K562 (cell line): ENCODE results near the gene POLR2J3. TPM values are rescaled to one million over a fixed set of nuclear protein-coding genes. Genes with fewer than 3 reads are reported as not detected.
"Not testable (repeated sequence)": the region's sequence is repeated elsewhere in the genome, so short reads cannot be mapped to it uniquely, and the experiment has no call there.

Experiments used
- ATAC-seq: fragments of 200-7000 bp; cut with Tn5 transposase; 3 replicates; pipeline ENCODE4 v1.9.1; 2020; ENCODE audit warnings: moderate library complexity
- Bru-seq: library from RNA; stranded (reverse); fragments of 400-500 nt; gene quantifications from one replicate; lab custom pipeline; 2021; lab: Mats Ljungman, UMichigan
- BruChase-seq, 2 experiments: library from RNA; stranded (reverse); fragments of 400-500 nt; gene quantifications; one replicate each; lab custom pipeline; 2021; lab: Mats Ljungman, UMichigan
- BruUV-seq: library from RNA; stranded (reverse); fragments of 400-500 nt; replicated peaks from 2 replicates; lab custom pipeline; 2021; lab: Mats Ljungman, UMichigan
- CTCF ChIA-PET: fragments of 300-600 bp; formaldehyde crosslinking; extraction: SDS; loops from one replicate; lab custom pipeline; 2021; ENCODE audit warnings: low intra/inter-chr PET ratio; lab: Yijun Ruan, JAX
- POLR2A ChIA-PET: fragments of 300-600, 350-650 bp; sonication (Branson Sonifier 250); formaldehyde crosslinking; extraction: SDS; loops from one replicate; lab custom pipeline; 2021; ENCODE audit warnings: antibody characterized with exemption, inconsistent platforms; lab: Yijun Ruan, JAX
- DNase-seq, 4 experiments: peaks; one replicate each; pipeline versions ENCODE4 v3.0.0 to v3.0.0-alpha.2; 2011 to 2018; ENCODE audit warnings: low spot score in 3 of 4, mixed read lengths in 3 of 4; ENCODE audit errors: extremely low read depth in 1 of 4
- FAIRE-seq: peaks from 2 replicates; lab custom pipeline; 2011; peaks lifted over from hg19 to GRCh38; lab: Jason Lieb, UNC
- H2AFZ ChIP-seq: 2 replicates; pipeline ENCODE4 v1.6.0; 2011; ENCODE audit warnings: low read depth, low read length, control low read depth, inconsistent platforms
- H3K27ac ChIP-seq: fragments of 200-600 bp; 3 replicates; pipeline ENCODE4 v1.8.0; 2011; ENCODE audit warnings: low read depth, mild to moderate bottlenecking, control low read depth, inconsistent platforms, low read length, moderate library complexity, mixed read lengths; ENCODE audit errors: extremely low read depth
- H3K27me3 ChIP-seq, 2 experiments: fragments of 300-600 bp in 1 of 2; 2 replicates in 1 of 2; 3 replicates in 1 of 2; pipeline versions ENCODE4 v1.6.0 to v1.8.0; 2011; ENCODE audit warnings: inconsistent platforms in 2 of 2, low read length in 2 of 2, mild to moderate bottlenecking in 1 of 2, mixed read lengths in 1 of 2, moderate library complexity in 1 of 2; ENCODE audit not compliant: control insufficient read depth in 2 of 2, insufficient read depth in 2 of 2
- H3K36me3 ChIP-seq: fragments of 300-600 bp; 3 replicates; pipeline ENCODE4 v1.8.0; 2011; ENCODE audit warnings: mild to moderate bottlenecking, low read length, inconsistent platforms; ENCODE audit not compliant: control insufficient read depth, insufficient read depth
- H3K4me1 ChIP-seq, 2 experiments: fragments of 200-600 bp in 1 of 2; replicated peaks in 1 of 2; 2 replicates in 1 of 2; 3 replicates in 1 of 2; pipeline versions ENCODE4 v1.5.1 to v1.8.0; 2011; ENCODE audit warnings: inconsistent platforms in 2 of 2, low read length in 2 of 2, mild to moderate bottlenecking in 1 of 2, mixed read lengths in 1 of 2, moderate library complexity in 1 of 2; ENCODE audit not compliant: control insufficient read depth in 2 of 2, insufficient read depth in 2 of 2
- H3K4me2 ChIP-seq: 2 replicates; pipeline ENCODE4 v1.6.1; 2011; ENCODE audit warnings: low read length, control low read depth, inconsistent platforms, mixed read lengths; ENCODE audit not compliant: insufficient read depth
- H3K4me3 ChIP-seq: fragments of 200-600 bp; sonication (generic), shearing (Covaris generic); 2 replicates; pipeline ENCODE4 v1.5.1; 2016; ENCODE audit warnings: control low read depth, inconsistent platforms
- H3K79me2 ChIP-seq: fragments of 200-600 bp; 3 replicates; pipeline ENCODE4 v1.8.0; 2011; ENCODE audit warnings: low read length, inconsistent platforms; ENCODE audit not compliant: control insufficient read depth, insufficient read depth
- H3K9ac ChIP-seq, 2 experiments: 2 replicates each; pipeline versions ENCODE4 v1.6.0 to v1.6.1; 2011; ENCODE audit warnings: low read depth in 2 of 2, low read length in 2 of 2, control low read depth in 1 of 2, inconsistent platforms in 1 of 2, mild to moderate bottlenecking in 1 of 2, mixed read lengths in 1 of 2; ENCODE audit not compliant: insufficient read depth in 1 of 2
- H3K9me1 ChIP-seq: one replicate; pipeline ENCODE4 v1.6.0; 2011; ENCODE audit warnings: inconsistent platforms, mild to moderate bottlenecking, low read length, moderate library complexity; ENCODE audit not compliant: control insufficient read depth, insufficient read depth
- H3K9me3 ChIP-seq: replicated peaks from 2 replicates; pipeline ENCODE4 v1.5.1; 2011; ENCODE audit warnings: low read depth, low read length, inconsistent platforms; ENCODE audit not compliant: control insufficient read depth, insufficient read depth
- H4K20me1 ChIP-seq: replicated peaks from 2 replicates; pipeline ENCODE4 v1.6.1; 2011; ENCODE audit warnings: low read length, inconsistent platforms, mixed read lengths; ENCODE audit not compliant: control insufficient read depth, insufficient read depth
- ELF1 ChIP-seq: fragments of 200-800 bp; sonication (Bioruptor generic); IDR thresholded peaks from 2 replicates; pipeline ENCODE4 v1.6.1; 2016; ENCODE audit warnings: missing genetic modification characterization, missing compliant biosample characterization
- MAZ ChIP-seq, 2 experiments: fragments of 450-650 bp in 1 of 2; sonication (generic) in 1 of 2; formaldehyde crosslinking; IDR thresholded peaks in 1 of 2; conservative IDR thresholded peaks in 1 of 2; 2 replicates each; pipeline versions ENCODE4 v1.4.0 to v1.5.0; 2020; ENCODE audit warnings: mild to moderate bottlenecking in 1 of 2, missing genetic modification reagents in 1 of 2
- MBD2 ChIP-seq: sonication (generic); IDR thresholded peaks from 2 replicates; pipeline ENCODE4 v1.6.1; 2016; ENCODE audit warnings: low read depth, borderline replicate concordance
- NONO ChIP-seq, 2 experiments: fragments of 200-400 bp in 1 of 2; fragments of 450-650 bp in 1 of 2; formaldehyde crosslinking in 1 of 2; IDR thresholded peaks; 2 replicates each; pipeline ENCODE4 v1.6.1; 2017; ENCODE audit warnings: low read depth in 2 of 2, mild to moderate bottlenecking in 2 of 2, moderate library complexity in 2 of 2, low read length in 1 of 2
- NRF1 ChIP-seq, 2 experiments: fragments of 450-650 bp; IDR thresholded peaks in 1 of 2; conservative IDR thresholded peaks in 1 of 2; 2 replicates each; pipeline ENCODE4 v1.6.1; 2014; ENCODE audit warnings: mild to moderate bottlenecking in 2 of 2
- PHF8 ChIP-seq: fragments of 200-600 bp; sonication (generic); IDR thresholded peaks from 2 replicates; pipeline ENCODE4 v1.6.1; 2012; ENCODE audit warnings: mixed run types, mild to moderate bottlenecking, inconsistent platforms, low read length, moderate library complexity, borderline replicate concordance
- PML ChIP-seq: IDR thresholded peaks from 2 replicates; pipeline ENCODE4 v1.6.1; 2012; ENCODE audit warnings: low read length, inconsistent platforms
- RBFOX2 ChIP-seq: fragments of 200-400 bp; formaldehyde crosslinking; IDR thresholded peaks from 2 replicates; pipeline ENCODE4 v1.6.1; 2017; ENCODE audit warnings: low read depth, mild to moderate bottlenecking, low read length, moderate library complexity
- VEZF1 ChIP-seq: fragments of 200-800 bp; sonication (Bioruptor generic); IDR thresholded peaks from 2 replicates; pipeline ENCODE4 v1.6.1; 2017; ENCODE audit warnings: missing genetic modification characterization, missing compliant biosample characterization
- ZNF740 ChIP-seq, 3 experiments: fragments of 200-800 bp in 1 of 3; sonication (Bioruptor generic) in 1 of 3; sonication (generic) in 1 of 3; formaldehyde crosslinking in 1 of 3; IDR thresholded peaks; 2 replicates each; pipeline versions ENCODE4 v1.6.1 to v1.8.0; 2016 to 2022; ENCODE audit warnings: mild to moderate bottlenecking in 2 of 3, missing compliant biosample characterization in 2 of 3, missing genetic modification characterization in 2 of 3, missing genetic modification reagents in 1 of 3
- WGBS: fragments of 100-300 bp; shearing (Covaris generic); methylation state at CpG from one replicate; pipeline ENCODE4 v1.1.6; 2016; ENCODE audit warnings: low coverage, mixed read lengths; ENCODE audit not compliant: insufficient coverage; ENCODE audit errors: missing lambda C conversion rate; 5-methylcytosine and 5-hydroxymethylcytosine counted together
- in situ Hi-C: fragments of 300-500 bp; cut with MboI; formaldehyde crosslinking; loops from 4 replicates; pipeline ENCODE4 v1.15.0; 2018; ENCODE audit warnings: inconsistent platforms, mixed read lengths
- intact Hi-C: fragments of 100-400 bp; cut with micrococcal nuclease; formaldehyde crosslinking; loops from 2 replicates; pipeline ENCODE4 v1.14.2; 2022
- long read RNA-seq, 3 experiments: library from polyadenylated mRNA in 2 of 3; library from RNA in 1 of 3; unstranded in 2 of 3; stranded (forward) in 1 of 3; transcript quantifications; one replicate each; pipeline ENCODE4 v2.0.0, GENCODE V29; 2019 to 2022
- polyA minus RNA-seq, 3 experiments: library from RNA; depleted of rRNA, polyadenylated mRNA; stranded (reverse); fragments of >200 nt; gene quantifications; 2 replicates each; pipeline ENCODE4 v1.2.3, GENCODE V29; 2011
- polyA plus RNA-seq, 8 experiments: library from polyadenylated mRNA; depleted of rRNA in 4 of 8; stranded (reverse) in 5 of 8; unstranded in 3 of 8; fragments of >200 nt; fragmentation: Nextera tagmentation in 2 of 8; fragmentation: Illumina TruSeq in 1 of 8; extraction: Ambion mirVana in 2 of 8; extraction: Trizol in 1 of 8; gene quantifications; 2 replicates each; pipeline versions ENCODE4 v1.2.1 to v1.2.3, GENCODE V29; 2011 to 2014; ENCODE audit warnings: inconsistent platforms in 1 of 8, missing spikeins in 1 of 8
- total RNA-seq, 7 experiments: library from RNA; depleted of rRNA in 6 of 7; stranded (reverse); fragments of >200 nt in 6 of 7; fragmentation: Illumina TruSeq in 2 of 7; extraction: Trizol in 2 of 7; gene quantifications; 2 replicates each; pipeline versions ENCODE4 v1.2.1 to v1.2.3, GENCODE V29; 2011 to 2021; ENCODE audit warnings: low replicate concordance in 1 of 7

POLR2J3 gene
- total RNA-seq (2011; cell fraction: chromatin; rRNA removed; ENCODE audit: low replicate concordance) = 669 and 806 TPM in 2 replicates
- 366 and 414 TPM in 2 replicates for total RNA-seq (2011; cell fraction: nucleolus; rRNA removed)
- 540 and 610 TPM in 2 replicates for total RNA-seq (2011; cell fraction: nucleoplasm; rRNA removed)
- total RNA-seq (2014; rRNA removed) (30.9 and 39.3 TPM in 2 replicates), total RNA-seq (2014; rRNA removed; fragmentation: Illumina TruSeq; extraction: Trizol) (112 and 146 TPM in 2 replicates), total RNA-seq (2015; rRNA removed; fragmentation: Illumina TruSeq; extraction: Trizol) (121 and 126 TPM in 2 replicates), total RNA-seq (2021) (35.4 and 35.5 TPM in 2 replicates), polyA plus RNA-seq (2011; rRNA removed) (58.5 and 107 TPM in 2 replicates), polyA plus RNA-seq (2014; fragmentation: Illumina TruSeq; extraction: Trizol) (114 and 170 TPM in 2 replicates), polyA plus RNA-seq (2014; fragmentation: Nextera tagmentation; extraction: Ambion mirVana) (10 to 100 TPM; 59.6 to 62.9 TPM), polyA plus RNA-seq (2014; rRNA removed) (38.5 and 44.8 TPM in 2 replicates), polyA minus RNA-seq (2011; rRNA and poly(A)+ RNA removed) (79.3 and 93.4 TPM in 2 replicates), Bru-seq, nascent RNA (percentile 92 among the genes with signal in this experiment), BruChase-seq, experiment 1, labeled RNA remaining after a 2-hour chase (percentile 90 among the genes with signal in this experiment), BruChase-seq, experiment 2, labeled RNA remaining after a 6-hour chase (percentile 86 among the genes with signal in this experiment)
- polyA plus RNA-seq (2011; cell fraction: cytosol; rRNA removed) = 39.7 and 49.1 TPM in 2 replicates
- 127 and 175 TPM in 2 replicates for polyA plus RNA-seq (2011; cell fraction: nucleus; rRNA removed)
- polyA plus RNA-seq (2012) = 56.0 and 88.4 TPM in 2 replicates
- 19.3 and 26.9 TPM in 2 replicates for polyA minus RNA-seq (2011; cell fraction: cytosol; rRNA and poly(A)+ RNA removed)
- polyA minus RNA-seq (2011; cell fraction: nucleus; rRNA and poly(A)+ RNA removed) = 143 and 182 TPM in 2 replicates
- long read RNA-seq, experiment 1, full-length matches to known transcripts = 20 of 34 reads
- long read RNA-seq, experiment 1, partial matches to known transcripts = 2 of 34 reads
- long read RNA-seq, experiment 1, other reads (novel, unspliced or antisense) = 12 of 34 reads
- long read RNA-seq, experiment 2, transcript POLR2J3-221 (4 exons, 348 nt) = major isoform, 5 of 8 reads
- long read RNA-seq, experiment 2, partial matches to known transcripts = 0 of 8 reads
- long read RNA-seq, experiment 2, other reads (novel, unspliced or antisense) = 1 of 8 reads
- long read RNA-seq, experiment 3, full-length matches to known transcripts = 13 of 13 reads
- long read RNA-seq, experiment 3, partial matches to known transcripts = 0 of 13 reads
- long read RNA-seq, experiment 3, other reads (novel, unspliced or antisense) = 0 of 13 reads

- intact Hi-C loops; H4K20me1 ChIP-seq; H3K79me2 ChIP-seq; H3K27me3 ChIP-seq; H3K36me3 ChIP-seq; POLR2A ChIA-PET; H3K9me3 ChIP-seq; FAIRE-seq; CTCF ChIA-PET; H3K4me1 ChIP-seq; H3K9me1 ChIP-seq; TF ChIP-seq ZNF740 (CRISPR knock-in tag; IDR thresholded peaks at IDR 0.05): not testable (repeated sequence)
- peak within 1 kb of the TSS; percentile 60 for H2AFZ ChIP-seq
- BruUV-seq = TSS peak; percentile 96
- in situ Hi-C loops = loop anchor here (25.0 kb wide), 1 partner anchor 110 kb away; the partner anchor contains the start of genes ALKBH4 and LRWD1
- peak within 1 kb of the TSS; percentile 78 to 91; a peak in 3 of 4 replicates for H3K9ac ChIP-seq
- peak within 1 kb of the TSS; percentile 70 for H3K4me3 ChIP-seq
- H3K27ac ChIP-seq = peak within 1 kb of the TSS; percentile 67
- ATAC-seq = peak; percentile 97
- under 1% methylated on average over 39 of the region's 64 CpGs for WGBS
- DNase-seq = peak in 1 of 4 experiments; percentile 95
- peak within 1 kb of the TSS; percentile 74; the same call in 1 of the 2 replicates for H3K4me2 ChIP-seq
- TF ChIP-seq ELF1 (peak; percentile 69), PHF8 (peak; percentile 43; the same call in 1 of the 2 replicates), RBFOX2 (peak; percentile 73), MBD2 (0 out of 2 replicates have a peak, but pooled peaks have one; percentile 18), MAZ (CRISPR knock-in tag; conservative IDR thresholded peaks at IDR 0.05 in 1 of 2, IDR thresholded peaks at IDR 0.05 in 1 of 2) (peak in 1 of 2 experiments; percentile 54; a peak in 1 of 4 replicates), NONO (IDR thresholded peaks at IDR 0.05; ENCODE audit: low read depth in 2 of 2, low read length in 1 of 2) (peak in 1 of 2 experiments; percentile 60; a peak in 2 of 4 replicates), VEZF1 (peak; percentile 60), NRF1 (conservative IDR thresholded peaks at IDR 0.05 in 1 of 2, IDR thresholded peaks at IDR 0.05 in 1 of 2) (peak; percentile 46 to 58), PML (0 out of 2 replicates have a peak, but pooled peaks have one; percentile 30), ZNF740 (tag; IDR thresholded peaks at IDR 0.05) (peak in 1 of 2 experiments; percentile 87; a peak in 2 of 4 replicates)
Observed at GRCh38 chr7:102572261-102573239, at the start of gene POLR2J3. POLR2J3 (minus strand) TSS chr7:102572583; CDS start chr7:102572521, 62 bp downstream.
